GM23248 (cell line): ENCODE results near the gene SLC25A29. TPM values are rescaled to one million over a fixed set of nuclear protein-coding genes. Genes with fewer than 3 reads are reported as not detected.
"Not testable (repeated sequence)": the region's sequence is repeated elsewhere in the genome, so short reads cannot be mapped to it uniquely, and the experiment has no call there.

Experiments
- DNase-seq: peaks from one replicate; pipeline ENCODE4 v3.0.0-alpha.2; 2015
- H2AFZ ChIP-seq: fragments of 200-600 bp; sonication (generic); 2 replicates; pipeline ENCODE4 v1.6.1; 2016; ENCODE audit warnings: antibody characterized with exemption
- H3F3A ChIP-seq: fragments of 200-600 bp; sonication (generic); 2 replicates; pipeline ENCODE4 v1.6.1; 2016; ENCODE audit warnings: mild to moderate bottlenecking, antibody characterized with exemption, mixed run types; ENCODE audit not compliant: insufficient read depth
- H3K27ac ChIP-seq: fragments of 200-600 bp; sonication (generic); 2 replicates; pipeline ENCODE4 v1.5.1; 2016; ENCODE audit warnings: mild to moderate bottlenecking
- H3K27me3 ChIP-seq: fragments of 200-600 bp; sonication (generic); replicated peaks from 2 replicates; pipeline ENCODE4 v1.6.1; 2016; ENCODE audit warnings: mild to moderate bottlenecking; ENCODE audit not compliant: insufficient read depth
- H3K36me3 ChIP-seq: fragments of 200-600 bp; sonication (generic); 2 replicates; pipeline ENCODE4 v1.6.1; 2016; ENCODE audit warnings: low read depth, mild to moderate bottlenecking
- H3K4me1 ChIP-seq: fragments of 200-600 bp; sonication (generic); 2 replicates; pipeline ENCODE4 v1.6.1; 2016; ENCODE audit warnings: mild to moderate bottlenecking; ENCODE audit not compliant: insufficient read depth
- H3K4me2 ChIP-seq: fragments of 200-600 bp; sonication (generic); one replicate; pipeline ENCODE4 v1.6.1; 2016; ENCODE audit warnings: mild to moderate bottlenecking; ENCODE audit not compliant: unreplicated experiment
- H3K4me3 ChIP-seq: fragments of 200-600 bp; sonication (generic); 2 replicates; pipeline ENCODE4 v1.5.1; 2016; ENCODE audit warnings: mild to moderate bottlenecking
- H3K79me2 ChIP-seq: fragments of 200-600 bp; sonication (generic); 2 replicates; pipeline ENCODE4 v1.6.1; 2016; ENCODE audit warnings: mild to moderate bottlenecking; ENCODE audit not compliant: insufficient read depth
- H3K9ac ChIP-seq: fragments of 200-600 bp; sonication (generic); 2 replicates; pipeline ENCODE4 v1.6.1; 2016; ENCODE audit warnings: mild to moderate bottlenecking
- H3K9me2 ChIP-seq: fragments of 200-600 bp; sonication (generic); 2 replicates; pipeline ENCODE4 v1.6.1; 2016; ENCODE audit warnings: mixed run types, mild to moderate bottlenecking, moderate library complexity; ENCODE audit not compliant: insufficient read depth
- H3K9me3 ChIP-seq: fragments of 200-600 bp; sonication (generic); one replicate; pipeline ENCODE4 v1.6.1; 2017; ENCODE audit warnings: low read depth
- H4K20me1 ChIP-seq: fragments of 200-600 bp; sonication (generic); 2 replicates; pipeline ENCODE4 v1.6.0; 2016; ENCODE audit not compliant: insufficient read depth
- EZH2 ChIP-seq: fragments of 200-600 bp; sonication (generic); IDR thresholded peaks from 2 replicates; pipeline ENCODE4 v1.6.1; 2018; ENCODE audit warnings: antibody characterized with exemption, mild to moderate bottlenecking; ENCODE audit not compliant: insufficient read depth, poor library complexity, severe bottlenecking
- EZH2phosphoT487 ChIP-seq: fragments of 200-600 bp; sonication (generic); IDR thresholded peaks from 2 replicates; pipeline ENCODE4 v1.6.1; 2018; ENCODE audit warnings: antibody characterized with exemption, moderate library complexity, mild to moderate bottlenecking, low read depth; ENCODE audit not compliant: insufficient read depth
- WGBS, 2 experiments: methylation state at CpG; one replicate each; pipeline ENCODE4 v1.1.6; 2015 to 2017; ENCODE audit warnings: low lambda C conversion rate in 2 of 2, low coverage in 1 of 2; ENCODE audit errors: missing lambda C conversion rate in 2 of 2; 5-methylcytosine and 5-hydroxymethylcytosine counted together
- in situ Hi-C: fragments of 300-500 bp; cut with MboI; formaldehyde crosslinking; loops from 2 replicates; pipeline ENCODE4 v1.15.0; 2020
- polyA plus RNA-seq: library from polyadenylated mRNA; unstranded; fragments of >200 nt; fragmentation: Nextera tagmentation; extraction: Ambion mirVana; gene quantifications from 2 replicates; pipeline ENCODE4 v1.2.1, GENCODE V29; 2016
- total RNA-seq: library from RNA; depleted of rRNA; stranded (reverse); fragments of >200 nt; shearing (Covaris generic); gene quantifications from 2 replicates; pipeline ENCODE4 v1.2.3, GENCODE V29; 2014

Gene SLC25A29
- total and polyA plus RNA-seq, 2 experiments from 2014 or later, result 5.5 to 11.8 TPM

- peaks cover 4% of the 10 kb centered on the region for H3K4me1 ChIP-seq
- no peak for DNase-seq
- no peaks in the 10 kb centered on the region for H3K27me3 ChIP-seq
- no peaks in the 10 kb centered on the region for H3K36me3 ChIP-seq
- H3K9ac ChIP-seq, result peak overlapping the region; percentile 93
- H3K4me2 ChIP-seq, result peak overlapping the region; percentile 84
- in situ Hi-C loops, result no loop called here
- peak overlapping the region; percentile 82; the same call in 1 of the 2 replicates for H2AFZ ChIP-seq
- no peak overlapping the region for H3K27ac ChIP-seq
- H3K9me3 ChIP-seq, result no peaks in the 10 kb centered on the region
- peak overlapping the region; percentile 78 for H3K4me3 ChIP-seq
- no peak for TF ChIP-seq EZH2phosphoT487
- no peak for TF ChIP-seq EZH2
- peaks cover 57% of the 10 kb centered on the region for H3K79me2 ChIP-seq
- peaks cover 22% of the 10 kb centered on the region; the same call in 1 of the 2 replicates for H3F3A ChIP-seq
- H4K20me1 ChIP-seq, result no peaks in the 10 kb centered on the region; the same call in 1 of the 2 replicates
- 61 to 66% methylated on average over 26 of the region's 26 CpGs for whole genome bisulfite sequencing, 2 experiments
- no peaks in the 10 kb centered on the region for H3K9me2 ChIP-seq
These were observed 22.0 kb downstream of the SLC25A29 start for GRCh38 chr14:100283984-100284881.

GRCh38 chr14:100283436-100283835, 22.8 kb downstream of the SLC25A29 start:
- H3K27me3 ChIP-seq, H3K9me3 ChIP-seq, DNase-seq, H3K27ac ChIP-seq, H2AFZ ChIP-seq, in situ Hi-C loops, H3K36me3 ChIP-seq, H3K9me2 ChIP-seq, H3K9ac ChIP-seq, H3K4me3 ChIP-seq, H4K20me1 ChIP-seq, H3K4me2 ChIP-seq: not testable (repeated sequence)
- Histone ChIP-seq H3K4me1 (peaks cover 12% of the 10 kb centered on the region), H3F3A (peaks cover 24% of the 10 kb centered on the region; the same call in 1 of the 2 replicates), H3K79me2 (peaks cover 65% of the 10 kb centered on the region)
- WGBS, 2 experiments, result 83 to 86% methylated on average over 9 of the region's 9 CpGs

GRCh38 chr14:100282766-100283419, 23.4 kb downstream of the SLC25A29 start:
- Histone ChIP-seq H3F3A (peaks cover 28% of the 10 kb centered on the region; the same call in 1 of the 2 replicates), H3K4me2 (no peak overlapping the region), H3K4me3 (no peak overlapping the region), H3K27me3 (no peaks in the 10 kb centered on the region), H3K4me1 (peaks cover 15% of the 10 kb centered on the region), H3K9ac (no peak overlapping the region), H3K36me3 (no peaks in the 10 kb centered on the region), H3K27ac (no peak overlapping the region), H3K79me2 (peaks cover 71% of the 10 kb centered on the region), H3K9me3 (no peaks in the 10 kb centered on the region), H4K20me1 (no peaks in the 10 kb centered on the region; the same call in 1 of the 2 replicates), H2AFZ (no peak overlapping the region), H3K9me2 (no peaks in the 10 kb centered on the region)
- no peak for DNase-seq
- in situ Hi-C loops, result no loop called here
- TF ChIP-seq EZH2phosphoT487 (no peak), EZH2 (no peak)
- WGBS, 2 experiments, result 93 to 94% methylated on average over 9 of the region's 9 CpGs

DNA sequence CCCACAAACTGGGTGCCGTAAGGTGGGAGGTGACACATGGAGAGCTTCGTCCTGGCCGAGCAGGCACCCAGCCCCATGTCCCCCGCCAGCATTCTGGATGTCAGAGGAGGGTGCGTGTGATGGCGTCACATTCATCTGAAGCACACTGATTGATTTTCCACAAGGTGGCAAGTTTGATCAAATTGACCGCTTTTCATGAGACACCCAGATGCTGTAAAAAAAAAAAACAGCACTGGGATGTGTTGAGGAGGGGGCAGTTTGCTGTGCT, 24.2 kb downstream of the SLC25A29 start:
- H3K27me3 ChIP-seq, result no peaks in the 10 kb centered on the region
- H3K4me2 ChIP-seq, result no peak overlapping the region
- no peak overlapping the region for H2AFZ ChIP-seq
- no peak for DNase-seq
- no peaks in the 10 kb centered on the region for H3K9me3 ChIP-seq
- TF ChIP-seq EZH2phosphoT487, result no peak
- TF ChIP-seq EZH2, result no peak
- H3K36me3 ChIP-seq, result peaks cover 8% of the 10 kb centered on the region; the same call in 1 of the 2 replicates
- peaks cover 28% of the 10 kb centered on the region; the same call in 1 of the 2 replicates for H3F3A ChIP-seq
- H3K9ac ChIP-seq, result no peak overlapping the region
- H3K79me2 ChIP-seq, result peaks cover 80% of the 10 kb centered on the region
- H4K20me1 ChIP-seq, result no peaks in the 10 kb centered on the region; the same call in 1 of the 2 replicates
- in situ Hi-C loops, result no loop called here
- no peak overlapping the region for H3K27ac ChIP-seq
- H3K4me3 ChIP-seq, result no peak overlapping the region
- H3K4me1 ChIP-seq, result peaks cover 15% of the 10 kb centered on the region
- WGBS, 2 experiments, result 96% methylated on average over 7 of the region's 7 CpGs
- H3K9me2 ChIP-seq, result no peaks in the 10 kb centered on the region
